ENCODE data around the gene CSPG5.

Gene CSPG5

GRCh38 chr3:47536221-47536891 is 42.3 kb downstream of the CSPG5 start:
- DNase-seq = no peak

GRCh38 chr3:47533996-47534454 is 44.6 kb downstream of the CSPG5 start:
- DNase-seq = no peak

- no peak for DNase-seq
Observed at GRCh38 chr3:47533481-47533880, 45.2 kb downstream of the CSPG5 start.

- DNase-seq = no peak
Observed at GRCh38 chr3:47527952-47528725, 50.5 kb downstream of the CSPG5 start.

- DNase-seq = no peak
Observed at GRCh38 chr3:47525617-47526016, 53.0 kb downstream of the CSPG5 start.

DNA sequence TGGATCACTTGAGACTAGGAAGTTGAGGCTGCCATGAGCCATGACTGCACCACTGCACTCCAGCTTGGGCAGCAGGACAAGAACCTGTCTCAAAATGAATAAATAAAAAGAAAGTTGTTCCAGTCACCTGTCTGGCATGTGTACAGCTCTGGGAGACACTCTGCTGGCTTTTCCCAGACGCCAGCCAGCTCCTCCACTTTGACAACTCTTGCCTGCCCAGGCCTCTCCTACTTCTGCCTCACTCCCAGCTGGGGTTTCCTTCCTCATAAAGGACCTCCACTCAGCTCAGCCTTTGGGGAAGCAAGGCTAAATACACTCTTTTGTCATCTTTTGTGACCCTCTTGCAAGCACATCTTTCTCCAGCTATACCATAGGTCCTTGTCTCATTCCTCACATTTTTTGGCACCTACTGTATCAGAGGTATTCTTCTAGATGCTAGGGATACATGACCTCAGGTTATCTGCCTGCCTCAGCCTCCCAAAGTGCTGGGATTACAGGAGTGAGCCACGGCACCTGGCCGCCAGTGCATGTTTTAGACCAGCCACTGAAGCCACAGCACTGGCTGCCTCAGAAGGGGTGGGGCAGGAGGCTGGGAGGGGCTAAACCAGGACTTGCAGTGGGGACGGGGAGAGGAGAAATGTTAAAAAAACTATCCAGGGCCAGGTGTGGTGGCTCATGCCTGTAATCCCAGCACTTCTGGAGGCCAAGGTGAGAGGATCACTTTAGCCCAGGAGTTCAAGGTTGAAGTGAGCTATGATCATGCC is 55.2 kb downstream of the CSPG5 start:
- no peak for DNase-seq

- peak; percentile 60 for DNase-seq
Observed at GRCh38 chr3:47522082-47522987, 56.3 kb downstream of the CSPG5 start.

DNA sequence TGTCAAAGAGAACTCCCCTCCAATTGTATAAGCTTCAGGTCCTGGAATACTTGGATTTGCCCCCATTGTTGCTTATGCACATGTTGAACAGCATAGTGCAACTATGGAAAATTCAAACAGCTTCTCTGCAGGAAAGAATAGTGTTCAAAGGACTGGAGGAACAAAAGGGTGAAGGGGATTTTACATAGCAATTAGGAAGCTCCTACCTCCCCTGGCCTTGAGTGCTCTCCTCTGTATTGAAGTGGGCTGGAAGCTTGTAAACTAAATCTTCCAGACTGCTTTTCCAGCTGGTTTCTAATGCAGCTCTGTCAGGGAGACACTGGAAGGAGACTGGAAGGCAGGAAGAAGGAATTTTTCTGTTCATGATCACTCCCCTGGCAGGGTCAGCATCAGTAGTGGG is 57.9 kb downstream of the CSPG5 start:
- DNase-seq = no peak

GRCh38 chr3:47517937-47518336 is 60.7 kb downstream of the CSPG5 start:
- no peak for DNase-seq

DNA sequence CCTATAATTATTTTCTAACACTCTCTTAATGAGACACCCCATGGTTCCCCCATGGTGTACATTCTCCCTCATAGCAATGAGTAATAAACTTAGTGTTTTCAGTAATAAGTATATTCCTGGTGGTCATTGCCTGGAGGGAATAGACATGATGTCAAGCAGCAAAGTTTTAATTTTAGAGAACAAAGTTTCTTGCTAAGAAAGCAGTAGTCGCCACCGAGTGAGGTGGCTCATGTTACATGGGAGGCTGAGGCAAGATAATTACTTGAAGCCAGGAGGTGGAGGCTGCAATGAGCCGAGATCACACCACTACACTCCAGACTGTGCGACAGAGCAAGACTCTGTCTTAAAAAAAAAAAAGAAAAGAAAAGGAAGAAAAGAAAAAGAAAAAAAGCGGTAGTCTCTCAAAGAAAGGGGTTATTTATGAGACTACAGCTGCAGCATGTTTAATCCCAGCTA is 62.8 kb downstream of the CSPG5 start:
- no peak for DNase-seq

- DNase-seq = no peak
Observed at GRCh38 chr3:47515100-47515499, 63.6 kb downstream of the CSPG5 start.

DNA sequence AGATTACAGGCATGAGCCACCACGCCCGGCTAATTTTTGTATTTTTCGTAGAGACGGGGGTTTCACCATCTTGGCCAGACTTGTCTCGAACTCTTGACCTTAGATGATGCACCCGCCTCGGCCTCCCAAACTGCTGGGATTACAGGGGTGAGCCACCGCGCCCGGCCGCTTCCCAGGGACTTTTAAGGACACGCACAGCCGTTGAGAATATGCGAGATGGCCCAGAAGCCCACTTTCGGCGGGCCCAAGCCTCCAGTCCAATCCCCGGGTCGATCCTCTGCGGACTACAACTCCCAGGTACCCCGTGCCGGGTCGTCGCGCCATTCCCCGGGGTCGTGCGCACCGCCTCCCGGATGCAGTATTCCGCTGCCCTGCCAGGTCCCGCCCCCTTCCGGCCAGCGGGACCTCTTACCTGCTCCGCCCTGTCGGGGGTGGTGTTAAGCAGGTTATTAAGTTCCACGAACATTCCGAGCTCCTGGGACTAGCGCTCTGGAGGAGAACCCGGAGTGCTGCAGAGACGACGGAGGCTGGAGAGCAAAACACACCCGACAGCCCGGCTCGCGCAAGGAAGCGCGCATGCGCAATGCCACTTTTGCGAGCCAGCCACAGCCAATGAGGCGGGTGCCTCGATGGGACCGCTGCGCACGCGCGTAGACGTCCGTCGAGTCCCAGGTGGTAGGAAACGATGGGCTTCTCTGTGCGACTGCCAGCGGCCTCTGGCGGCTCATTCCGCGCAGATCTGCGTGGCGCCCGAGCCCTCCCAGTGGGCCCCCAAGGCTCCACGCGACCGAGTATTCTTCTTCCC is 65.3 kb downstream of the CSPG5 start, which contains the start of gene ELP6:
ELP6 (minus strand) TSS at position 588 of the 805 bp plus-strand sequence; CDS start at position 466, 122 bp downstream.
- DNase-seq = peak; percentile 79

DNA sequence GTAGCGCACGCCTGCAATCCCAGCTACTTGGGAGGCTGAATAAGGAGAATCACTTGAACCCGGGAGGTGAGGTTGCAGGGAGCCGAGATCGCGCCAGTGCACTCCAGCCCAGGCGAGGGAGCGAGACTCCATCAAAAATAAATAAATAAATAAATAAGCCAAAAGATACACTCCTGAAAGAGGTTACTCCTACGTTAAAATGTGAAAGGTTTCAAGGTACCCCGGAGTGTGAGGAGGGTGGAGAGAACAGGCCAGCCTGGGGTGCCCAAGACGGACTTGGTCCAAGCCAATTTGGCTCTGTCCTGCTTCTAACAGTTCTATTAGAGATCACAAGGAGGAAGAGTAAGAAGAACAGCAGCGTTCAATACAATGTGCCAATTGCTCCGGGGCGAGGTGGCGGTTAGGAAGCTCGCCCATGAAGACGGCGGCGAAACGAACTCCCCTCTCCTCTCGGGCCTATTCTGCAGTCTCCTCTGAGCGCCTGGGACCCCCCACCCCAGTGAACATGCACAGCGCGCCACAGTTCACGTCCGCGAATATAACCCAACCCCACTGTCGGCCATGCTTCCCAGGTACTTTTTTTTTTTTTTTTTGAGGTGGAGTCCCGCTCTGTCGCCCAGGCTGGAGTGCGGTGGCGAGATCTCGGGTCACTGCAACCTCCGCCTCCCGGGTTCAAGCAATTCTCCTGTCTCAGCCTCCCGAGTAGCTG is 66.1 kb downstream of the CSPG5 start:
- no peak for DNase-seq
